ENCODE measurements around the gene SLC36A2.

DNA sequence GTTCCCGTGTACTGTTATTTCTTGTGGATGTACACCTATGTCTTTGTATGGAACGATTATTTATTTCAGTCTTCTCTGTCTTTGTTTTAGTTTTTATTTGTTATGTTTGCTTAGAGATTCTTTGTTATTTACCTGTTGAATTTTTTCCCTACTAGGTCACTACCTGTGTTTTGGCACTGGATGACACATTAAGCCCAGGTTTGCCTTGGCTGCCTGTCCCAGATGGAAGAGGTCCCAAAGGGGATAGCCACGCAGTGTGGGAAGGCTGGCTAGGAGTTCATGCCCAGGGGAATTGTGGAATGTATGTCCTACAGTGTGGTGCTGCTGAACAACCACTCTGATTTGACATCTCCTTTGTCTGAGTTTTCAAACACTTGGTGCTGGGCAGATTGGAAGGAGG, 15.6 kb upstream of the SLC36A2 start:
- TF ChIP-seq CTCF (tag by site-specific recombination; IDR thresholded peaks at IDR 0.05) (no peak), ZNF843 (tag by site-specific recombination; IDR thresholded peaks at IDR 0.05) (no peak), ZBTB26 (tag by site-specific recombination; optimal IDR thresholded peaks at IDR 0.05) (no peak), ZNF747 (tag by site-specific recombination; IDR thresholded peaks at IDR 0.05) (no peak), ZNF621 (tag by site-specific recombination; IDR thresholded peaks at IDR 0.05) (no peak), ZNF777 (tag by site-specific recombination; IDR thresholded peaks at IDR 0.05; ENCODE audit: borderline replicate concordance) (no peak), MYNN (tag by site-specific recombination; IDR thresholded peaks at IDR 0.05; ENCODE audit: borderline replicate concordance) (no peak), ZNF138 (tag by site-specific recombination; IDR thresholded peaks at IDR 0.05; ENCODE audit: borderline replicate concordance) (no peak), ZNF416 (tag by site-specific recombination; IDR thresholded peaks at IDR 0.05) (no peak), GLIS1 (tag by site-specific recombination; IDR thresholded peaks at IDR 0.05) (no peak), ZNF488 (tag by site-specific recombination; IDR thresholded peaks at IDR 0.05) (no peak), ZNF37A (tag by site-specific recombination; IDR thresholded peaks at IDR 0.05) (no peak), ZNF335 (tag by site-specific recombination; conservative IDR thresholded peaks at IDR 0.05) (no peak)
- TF ChIP-seq, protein P1, sequence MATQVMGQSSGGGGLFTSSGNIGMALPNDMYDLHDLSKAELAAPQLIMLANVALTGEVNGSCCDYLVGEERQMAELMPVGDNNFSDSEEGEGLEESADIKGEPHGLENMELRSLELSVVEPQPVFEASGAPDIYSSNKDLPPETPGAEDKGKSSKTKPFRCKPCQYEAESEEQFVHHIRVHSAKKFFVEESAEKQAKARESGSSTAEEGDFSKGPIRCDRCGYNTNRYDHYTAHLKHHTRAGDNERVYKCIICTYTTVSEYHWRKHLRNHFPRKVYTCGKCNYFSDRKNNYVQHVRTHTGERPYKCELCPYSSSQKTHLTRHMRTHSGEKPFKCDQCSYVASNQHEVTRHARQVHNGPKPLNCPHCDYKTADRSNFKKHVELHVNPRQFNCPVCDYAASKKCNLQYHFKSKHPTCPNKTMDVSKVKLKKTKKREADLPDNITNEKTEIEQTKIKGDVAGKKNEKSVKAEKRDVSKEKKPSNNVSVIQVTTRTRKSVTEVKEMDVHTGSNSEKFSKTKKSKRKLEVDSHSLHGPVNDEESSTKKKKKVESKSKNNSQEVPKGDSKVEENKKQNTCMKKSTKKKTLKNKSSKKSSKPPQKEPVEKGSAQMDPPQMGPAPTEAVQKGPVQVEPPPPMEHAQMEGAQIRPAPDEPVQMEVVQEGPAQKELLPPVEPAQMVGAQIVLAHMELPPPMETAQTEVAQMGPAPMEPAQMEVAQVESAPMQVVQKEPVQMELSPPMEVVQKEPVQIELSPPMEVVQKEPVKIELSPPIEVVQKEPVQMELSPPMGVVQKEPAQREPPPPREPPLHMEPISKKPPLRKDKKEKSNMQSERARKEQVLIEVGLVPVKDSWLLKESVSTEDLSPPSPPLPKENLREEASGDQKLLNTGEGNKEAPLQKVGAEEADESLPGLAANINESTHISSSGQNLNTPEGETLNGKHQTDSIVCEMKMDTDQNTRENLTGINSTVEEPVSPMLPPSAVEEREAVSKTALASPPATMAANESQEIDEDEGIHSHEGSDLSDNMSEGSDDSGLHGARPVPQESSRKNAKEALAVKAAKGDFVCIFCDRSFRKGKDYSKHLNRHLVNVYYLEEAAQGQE (tag by site-specific recombination; IDR thresholded peaks at IDR 0.05) = no peak

Measured in HEK293 (cell line).